ENCODE measurements around the gene STK16. TPM values are rescaled to one million over a fixed set of nuclear protein-coding genes. Genes with fewer than 3 reads are reported as not detected.

STK16 gene
- total RNA-seq, 2 experiments from 2014 or later = 11.2 to 14.1 TPM

- peaks cover 30% of the 10 kb centered on the region for H3K4me1 Mint-ChIP-seq (ENCODE audit: low read depth)
- ChIA-PET CTCF (interaction anchor here (1.4 to 2.6 kb wide), 3 partner anchors 13 to 396 kb away, joined by 4 to 190 read pairs (median 17); partner anchors contain the start of gene DNAJB2), POLR2A (interaction anchor here (1.3 to 3.3 kb wide), 5 partner anchors 15 to 117 kb away, joined by 6 to 55 read pairs (median 26); partner anchors contain the start of genes ANKZF1, ATG9A, CNPPD1 and DNAJB2)
- Histone ChIP-seq H3K4me3 (ENCODE audit: low read length) (no peak overlapping the region), H3K27ac (ENCODE audit: low read depth in 1 of 2, low read length in 2 of 2) (no peak overlapping the region), H3K27me3 (ENCODE audit: control insufficient read depth in 1 of 2, insufficient read depth in 2 of 2, low read length in 2 of 2) (no peaks in the 10 kb centered on the region), H3K9me3 (ENCODE audit: control insufficient read depth in 1 of 2, insufficient read depth in 1 of 2, low read length in 2 of 2) (no peaks in the 10 kb centered on the region), H3K36me3 (ENCODE audit: insufficient read depth, low read length) (no peaks in the 10 kb centered on the region), H3K4me1 (ENCODE audit: insufficient read depth, low read length) (peaks cover 30% of the 10 kb centered on the region)
- H3K9me3 Mint-ChIP-seq = no peaks in the 10 kb centered on the region
- no peaks in the 10 kb centered on the region for H3K36me3 Mint-ChIP-seq (ENCODE audit: low read depth)
- TF ChIP-seq CTCF (IDR thresholded peaks at IDR 0.05) = no peak
- H3K27ac Mint-ChIP-seq = no peak overlapping the region
- intact Hi-C loops (cut with DNase I, micrococcal nuclease) = loop anchor here in 1 of 2 experiments (2.0 to 10.0 kb wide), 3 partner anchors 41 to 251 kb away; partner anchors contain the start of genes ANKZF1, ATG9A, CHPF and TMEM198
- ATAC-seq (ENCODE audit: poor library complexity) (no peak), DNase-seq (peak in 1 of 14 experiments; percentile 16)
- H3K27me3 Mint-ChIP-seq = peaks cover 2% of the 10 kb centered on the region
- H3K4me3 Mint-ChIP-seq = peak overlapping the region; percentile 44
Measured at GRCh38 chr2:219293736-219294231, 48.5 kb downstream of the STK16 start.

DNA sequence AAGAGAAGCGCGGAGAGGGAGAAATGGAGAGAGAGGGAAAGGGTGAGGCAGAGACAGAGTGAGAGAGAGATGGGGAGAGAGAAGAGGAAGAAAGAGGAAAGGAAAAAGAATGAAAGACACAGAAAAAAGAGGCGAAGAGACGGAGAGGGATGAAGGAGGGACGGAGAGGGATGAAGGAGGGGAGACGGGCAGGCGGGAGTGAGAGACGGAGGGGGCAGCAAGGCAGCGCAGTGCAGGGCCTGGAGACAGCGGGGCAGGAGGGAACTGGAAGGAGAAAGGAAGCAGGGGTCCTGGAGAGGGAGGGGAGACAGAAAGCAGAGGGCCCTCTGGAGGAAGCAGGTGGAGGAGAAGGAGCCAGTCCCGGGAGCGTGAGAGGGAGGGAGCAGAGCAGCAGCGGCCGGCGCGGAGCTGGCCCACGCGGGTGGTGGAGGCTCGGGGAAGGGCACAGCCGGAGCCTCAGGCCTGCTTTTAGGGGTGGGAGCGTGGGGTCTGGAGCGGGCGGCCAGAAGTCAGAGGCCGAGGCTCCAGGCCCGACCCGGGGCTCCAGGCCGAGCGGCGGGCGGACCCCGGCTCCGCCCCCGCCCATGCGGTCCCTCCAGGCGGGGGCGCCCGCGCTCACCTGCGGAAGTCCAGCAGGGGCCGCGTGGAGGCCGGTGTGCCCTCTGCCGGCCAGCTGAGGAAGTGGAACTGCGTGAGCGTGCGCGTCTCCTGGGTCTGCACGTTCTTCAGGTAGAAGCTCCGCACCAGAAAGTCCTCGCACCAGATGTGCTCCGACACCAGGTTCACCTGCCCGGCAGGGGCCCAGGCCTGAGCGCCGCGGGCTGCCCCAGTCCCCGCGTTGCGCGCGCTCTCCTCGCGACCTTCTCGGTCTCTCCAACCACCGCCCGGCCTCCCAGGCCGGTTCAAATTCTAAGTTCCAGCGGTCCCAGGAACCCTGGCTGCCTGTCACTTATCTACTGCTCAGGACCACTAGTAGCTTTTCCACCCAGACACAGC lies 49.4 kb downstream of the STK16 start:
- H3K4me3 Mint-ChIP-seq = peak overlapping the region; percentile 67
- DNase-seq (peak; percentile 78 to 96 (median 88)), ATAC-seq (ENCODE audit: poor library complexity) (peak; percentile 94)
- Histone ChIP-seq H3K4me1 (ENCODE audit: insufficient read depth, low read length) (peaks cover 33% of the 10 kb centered on the region), H3K36me3 (ENCODE audit: insufficient read depth, low read length) (no peaks in the 10 kb centered on the region), H3K27ac (ENCODE audit: low read depth in 1 of 2, low read length in 2 of 2) (no peak overlapping the region), H3K4me3 (ENCODE audit: low read length) (peak overlapping the region; percentile 55), H3K27me3 (ENCODE audit: control insufficient read depth in 1 of 2, insufficient read depth in 2 of 2, low read length in 2 of 2) (peaks cover 0 to 3% of the 10 kb centered on the region in 2 experiments), H3K9me3 (ENCODE audit: control insufficient read depth in 1 of 2, insufficient read depth in 1 of 2, low read length in 2 of 2) (peaks cover 0 to 3% of the 10 kb centered on the region in 2 experiments)
- peak overlapping the region; percentile 14 for H3K27ac Mint-ChIP-seq
- intact Hi-C loops (cut with DNase I, micrococcal nuclease) = loop anchor here (1.0 to 10.0 kb wide), 8 partner anchors 15 to 250 kb away; partner anchors contain the start of genes ANKZF1 (in 1 of the 2), ATG9A (in 1 of the 2), CHPF (in 1 of the 2) and CNPPD1 (in 1 of the 2)
- POLR2A ChIA-PET = interaction anchor here (0.6 to 3.3 kb wide), 18 partner anchors 8 to 237 kb away, joined by 3 to 55 read pairs (median 7); partner anchors contain the start of genes ABCB6, ANKZF1, ATG9A and CNPPD1
- no peaks in the 10 kb centered on the region for H3K9me3 Mint-ChIP-seq
- CTCF ChIA-PET = interaction anchor here (0.7 to 2.6 kb wide), 42 partner anchors 13 to 414 kb away, joined by 3 to 190 read pairs (median 6); partner anchors contain the start of genes ABCB6, ANKZF1, ATG9A and CNPPD1
- H3K27me3 Mint-ChIP-seq = peaks cover 7% of the 10 kb centered on the region
- no peaks in the 10 kb centered on the region for H3K36me3 Mint-ChIP-seq (ENCODE audit: low read depth)
- TF ChIP-seq CTCF (IDR thresholded peaks at IDR 0.05) = peak; percentile 99
- peaks cover 32% of the 10 kb centered on the region for H3K4me1 Mint-ChIP-seq (ENCODE audit: low read depth)

GRCh38 chr2:219296142-219296541 lies 50.9 kb downstream of the STK16 start:
- H3K27me3 Mint-ChIP-seq = peaks cover 17% of the 10 kb centered on the region
- no peak for DNase-seq
- H3K4me1 Mint-ChIP-seq (ENCODE audit: low read depth) = peaks cover 32% of the 10 kb centered on the region
- no peaks in the 10 kb centered on the region for H3K36me3 ChIP-seq (ENCODE audit: insufficient read depth, low read length)
- H3K9me3 ChIP-seq (ENCODE audit: control insufficient read depth in 1 of 2, insufficient read depth in 1 of 2, low read length in 2 of 2) = peaks cover 0 to 6% of the 10 kb centered on the region in 2 experiments
- no peaks in the 10 kb centered on the region for H3K9me3 Mint-ChIP-seq
- H3K27me3 ChIP-seq (ENCODE audit: control insufficient read depth in 1 of 2, insufficient read depth in 2 of 2, low read length in 2 of 2) = peaks cover 0 to 4% of the 10 kb centered on the region in 2 experiments
- no peak overlapping the region for H3K27ac Mint-ChIP-seq
- H3K4me1 ChIP-seq (ENCODE audit: insufficient read depth, low read length) = peaks cover 33% of the 10 kb centered on the region
- ChIA-PET CTCF (interaction anchor here (1.6 to 2.6 kb wide), 5 partner anchors 15 to 124 kb away, joined by 17 to 190 read pairs (median 42); partner anchors contain the start of genes ANKZF1, ATG9A, DNAJB2 and SLC23A3), POLR2A (interaction anchor here (1.8 to 3.3 kb wide), 8 partner anchors 17 to 120 kb away, joined by 7 to 55 read pairs (median 20); partner anchors contain the start of genes ANKZF1, ATG9A, CNPPD1 and DNAJB2)
- TF ChIP-seq CTCF (IDR thresholded peaks at IDR 0.05) = no peak
- no peak for ATAC-seq (ENCODE audit: poor library complexity)
- H3K4me3 ChIP-seq (ENCODE audit: low read length) = no peak overlapping the region
- no peak overlapping the region for H3K4me3 Mint-ChIP-seq
- intact Hi-C loops (cut with DNase I, micrococcal nuclease) = loop anchor here (5.0 to 10.0 kb wide), 4 partner anchors 91 to 249 kb away; partner anchors contain the start of genes CHPF (in 1 of the 2), CNPPD1 (in 1 of the 2), DNPEP (in 1 of the 2) and RETREG2 (in 1 of the 2)
- no peaks in the 10 kb centered on the region for H3K36me3 Mint-ChIP-seq (ENCODE audit: low read depth)
- no peak overlapping the region for H3K27ac ChIP-seq (ENCODE audit: low read depth in 1 of 2, low read length in 2 of 2)
